GM18519 (cell line): Measurements from ENCODE around the gene PARD3B.

ENCODE experiments used
- ATAC-seq: cut with Tn5 transposase; IDR thresholded peaks from one replicate; pipeline ENCODE4 v1.9.1; 2021; ENCODE audit warnings: mild to moderate bottlenecking, moderate library complexity; ENCODE audit not compliant: unreplicated experiment, low FRiP score

Gene PARD3B

GRCh38 chr2:204914708-204915107 lies 369.4 kb downstream of the PARD3B start:
- ATAC-seq = no peak

DNA sequence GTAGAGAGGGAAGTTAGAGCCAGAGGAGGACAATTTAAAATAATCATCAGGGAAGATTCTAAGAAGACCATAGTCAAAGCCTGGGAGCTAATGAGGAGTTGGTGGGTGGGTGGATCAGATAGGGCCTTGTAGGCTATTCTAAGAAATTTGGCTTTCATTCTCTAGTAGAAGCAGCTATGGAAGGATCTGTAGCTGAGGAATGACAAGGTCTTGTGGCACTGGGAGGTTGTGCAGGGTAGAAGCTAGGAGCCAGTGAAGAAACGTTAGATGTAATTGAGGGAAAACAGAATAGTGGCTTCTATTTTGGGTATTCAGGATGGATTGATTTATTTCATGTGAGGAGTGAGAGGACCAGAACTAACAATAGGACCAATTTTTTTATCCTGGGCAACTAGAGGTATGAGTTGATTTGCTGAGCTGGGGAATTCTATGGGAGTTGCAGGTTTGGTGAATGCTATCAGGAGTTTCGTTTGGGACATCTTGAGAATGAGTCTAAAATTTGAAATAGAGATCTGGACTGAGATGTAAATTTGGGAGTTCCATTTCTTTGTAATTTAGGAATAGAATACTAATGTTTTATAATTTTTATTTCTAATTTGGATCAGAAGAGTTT lies 371.9 kb downstream of the PARD3B start:
- no peak for ATAC-seq

GRCh38 chr2:204920776-204921175 lies 375.5 kb downstream of the PARD3B start:
- no peak for ATAC-seq

DNA sequence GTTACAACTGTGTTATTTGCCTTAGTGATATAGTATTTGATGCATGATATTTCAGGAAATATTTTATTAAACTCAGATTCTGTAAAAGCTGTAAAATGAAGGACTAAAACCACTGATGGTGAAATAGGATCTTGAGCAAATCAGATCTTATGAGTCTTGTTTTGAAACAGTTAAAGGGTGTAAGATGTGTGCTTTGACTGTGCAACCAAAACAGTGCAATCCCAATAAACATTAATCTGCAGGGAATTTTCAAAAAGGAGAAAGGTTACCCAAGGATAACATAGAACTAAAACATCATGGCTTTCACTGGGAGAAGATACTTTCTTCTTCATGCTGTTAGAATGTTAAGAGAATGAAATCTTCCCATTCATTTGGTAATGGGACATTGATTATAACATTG lies 378.7 kb downstream of the PARD3B start:
- ATAC-seq = no peak

DNA sequence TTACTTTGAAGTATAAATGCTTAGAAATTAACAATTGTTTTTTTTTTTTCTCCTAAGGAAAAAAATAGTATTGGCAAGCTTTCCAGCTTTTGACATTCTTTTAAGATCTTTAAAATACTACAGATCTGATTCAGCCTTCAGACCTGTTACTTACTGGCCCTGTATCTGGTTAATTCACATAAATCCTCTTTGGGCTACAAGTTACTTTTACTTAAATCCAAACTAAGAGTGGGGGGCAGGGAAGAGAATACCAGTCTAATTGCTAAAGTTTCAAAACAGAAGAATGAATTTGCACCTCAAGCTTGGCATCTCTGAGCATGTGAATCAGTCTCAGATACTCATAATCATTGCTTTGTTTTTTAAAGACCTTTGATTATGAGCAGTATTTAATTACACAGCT lies 386.3 kb downstream of the PARD3B start:
- ATAC-seq = no peak

DNA sequence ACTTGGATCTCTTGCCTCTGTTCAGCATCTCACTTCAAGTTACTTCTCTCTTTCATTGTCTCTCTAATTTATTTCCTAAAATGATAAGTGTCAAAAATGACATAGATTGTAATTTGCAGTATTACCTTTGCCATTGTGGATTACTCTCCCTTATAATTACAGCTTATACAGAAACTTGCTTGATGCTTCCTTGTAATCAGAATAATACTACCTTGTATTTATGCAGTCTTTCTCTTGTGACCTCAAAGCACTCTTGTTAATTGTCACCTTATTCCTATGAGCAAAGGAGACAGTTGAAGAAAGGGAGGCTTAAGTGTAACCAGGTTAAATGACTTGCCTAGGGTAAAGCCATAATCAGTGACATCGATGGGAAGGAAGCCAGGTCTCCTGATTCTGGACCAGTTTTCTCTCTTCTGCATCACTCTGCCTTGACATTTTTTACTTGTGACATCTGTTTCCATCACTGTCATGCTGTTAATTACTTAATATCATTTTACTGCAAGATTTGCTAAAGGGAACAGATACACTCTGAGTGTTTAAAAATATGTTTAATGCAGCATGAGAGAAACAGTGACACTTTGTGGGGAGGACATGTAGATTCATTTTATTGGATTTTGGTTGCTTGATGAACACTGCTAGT lies 388.6 kb downstream of the PARD3B start:
- ATAC-seq = no peak

GRCh38 chr2:204944927-204945326 lies 399.7 kb downstream of the PARD3B start:
- ATAC-seq = no peak

DNA sequence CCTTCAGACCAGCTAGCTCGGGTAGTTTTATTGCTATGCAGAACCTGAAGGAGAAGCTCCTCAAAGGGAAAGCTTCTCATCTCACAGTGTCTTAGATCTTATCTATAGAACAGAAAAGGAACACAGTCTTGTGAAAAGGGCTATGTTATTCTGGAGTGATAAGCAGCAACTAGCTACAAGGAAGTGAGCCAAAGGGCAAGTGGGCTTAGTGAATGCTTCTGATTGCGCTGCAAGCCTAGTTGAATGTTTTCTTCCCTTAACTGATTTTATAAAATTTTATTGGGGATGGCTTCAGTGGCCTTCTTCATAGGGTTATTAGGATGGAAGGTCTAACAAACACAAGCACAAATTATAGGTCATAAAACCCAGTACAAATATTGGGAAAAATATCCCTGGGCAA lies 400.1 kb downstream of the PARD3B start:
- ATAC-seq = no peak

GRCh38 chr2:204946892-204947291 lies 401.6 kb downstream of the PARD3B start:
- ATAC-seq = no peak

DNA sequence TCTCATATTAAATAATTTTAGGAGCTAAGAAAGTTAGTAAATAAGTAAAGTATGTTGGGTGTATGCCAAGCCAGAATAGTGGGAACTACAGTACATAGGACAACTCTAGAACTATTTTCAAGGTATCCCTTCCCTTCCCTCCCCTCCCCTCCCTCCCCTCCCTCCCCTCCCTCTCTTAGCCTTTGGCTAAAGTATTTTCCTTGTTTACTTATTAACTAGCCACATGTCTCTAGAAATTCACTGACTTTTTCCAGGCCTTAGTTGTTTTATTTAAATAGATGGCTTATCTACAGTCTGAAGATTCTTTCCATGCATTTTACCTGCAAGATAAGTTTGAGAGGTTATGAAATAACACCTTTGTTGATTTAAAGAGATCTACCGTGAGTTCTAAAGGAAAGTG lies 402.1 kb downstream of the PARD3B start:
- no peak for ATAC-seq

DNA sequence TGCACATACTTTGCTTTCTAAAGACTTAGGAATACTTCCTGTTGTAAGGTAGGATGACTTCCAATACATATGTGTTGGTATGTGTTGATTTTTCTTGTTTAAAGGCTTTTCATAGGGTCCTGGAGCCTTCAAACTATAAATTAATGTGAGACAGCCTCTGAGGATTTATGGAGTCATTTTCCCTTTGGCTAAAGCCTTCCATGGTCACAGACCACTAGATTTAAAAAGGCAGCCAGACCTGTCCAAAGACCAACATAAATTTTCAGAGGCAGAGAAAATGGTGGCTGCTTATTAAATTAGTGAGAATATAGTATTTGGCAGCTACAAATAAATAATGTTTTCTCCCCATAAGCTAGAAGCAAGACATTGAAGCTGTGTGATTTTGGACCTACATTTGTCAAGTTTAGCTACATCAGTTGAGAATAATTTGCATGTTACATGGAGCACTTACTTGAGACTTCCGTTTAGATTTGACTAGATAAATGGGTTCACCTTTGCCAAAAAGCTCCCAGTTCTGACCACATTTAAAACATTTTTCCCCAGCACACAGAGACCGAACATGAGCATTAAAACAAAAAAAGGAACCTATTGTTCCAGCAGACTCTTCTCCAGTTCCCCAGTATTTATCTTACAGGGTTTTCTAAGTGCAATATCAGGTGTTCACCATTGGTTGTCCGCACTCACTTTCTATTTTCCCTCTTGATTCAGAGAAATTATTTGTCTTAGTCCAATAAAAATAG lies 402.9 kb downstream of the PARD3B start:
- no peak for ATAC-seq

GRCh38 chr2:204948822-204949221 lies 403.5 kb downstream of the PARD3B start:
- ATAC-seq = no peak

DNA sequence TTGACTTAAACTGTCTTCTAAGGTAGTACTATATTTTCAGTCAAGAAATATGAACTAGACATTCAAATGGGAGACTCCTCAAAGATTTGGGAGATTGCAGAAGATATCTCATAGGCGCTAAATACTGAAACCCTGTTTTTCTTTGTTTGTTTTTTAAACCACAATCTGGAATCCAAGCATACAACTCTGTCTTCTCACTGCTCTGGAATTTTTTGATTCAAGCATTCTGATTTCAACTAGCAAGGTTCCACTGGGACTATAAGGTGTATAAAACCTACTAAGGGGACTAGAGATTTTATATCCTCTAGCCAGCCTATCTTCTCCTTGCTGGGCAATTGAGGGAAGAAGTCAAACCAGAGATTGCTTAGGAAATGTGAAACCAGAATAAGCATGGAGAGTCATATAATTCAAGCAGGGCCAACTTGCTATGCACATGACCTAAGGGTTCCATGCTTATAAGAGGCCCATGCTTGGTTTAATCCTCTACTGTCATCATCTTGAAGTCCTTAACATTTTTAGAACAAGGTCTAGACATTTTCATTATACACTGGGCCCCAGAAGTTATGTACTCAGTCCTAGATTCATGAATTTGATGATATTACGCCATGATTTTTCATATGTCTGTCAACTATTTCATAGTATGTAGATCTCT lies 405.5 kb downstream of the PARD3B start:
- ATAC-seq = no peak

DNA sequence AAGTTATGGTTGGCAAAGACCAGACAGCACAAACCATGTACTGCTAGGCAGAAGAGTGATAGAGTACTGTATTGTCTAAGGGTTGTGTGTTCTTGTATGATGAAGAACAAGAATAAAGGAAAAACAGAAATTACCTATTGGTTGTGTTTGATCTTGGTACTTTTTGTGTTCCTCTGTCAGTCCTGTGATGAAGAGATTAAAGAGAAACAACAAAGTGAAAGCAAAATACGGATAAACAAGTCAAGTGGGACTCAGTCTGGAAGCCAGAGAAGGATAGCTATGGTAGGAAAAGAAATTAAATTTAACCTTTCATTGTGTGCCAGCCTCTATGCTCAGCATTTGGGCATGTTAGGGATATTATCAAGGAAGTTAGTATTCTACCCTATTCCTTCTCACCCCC lies 413.1 kb downstream of the PARD3B start:
- no peak for ATAC-seq

- no peak for ATAC-seq
These were observed 419.1 kb downstream of the PARD3B start for GRCh38 chr2:204964414-204964813.

- no peak for ATAC-seq
These were observed 421.0 kb downstream of the PARD3B start for GRCh38 chr2:204966245-204966644.

GRCh38 chr2:204967199-204967960 lies 422.1 kb downstream of the PARD3B start:
- no peak for ATAC-seq

DNA sequence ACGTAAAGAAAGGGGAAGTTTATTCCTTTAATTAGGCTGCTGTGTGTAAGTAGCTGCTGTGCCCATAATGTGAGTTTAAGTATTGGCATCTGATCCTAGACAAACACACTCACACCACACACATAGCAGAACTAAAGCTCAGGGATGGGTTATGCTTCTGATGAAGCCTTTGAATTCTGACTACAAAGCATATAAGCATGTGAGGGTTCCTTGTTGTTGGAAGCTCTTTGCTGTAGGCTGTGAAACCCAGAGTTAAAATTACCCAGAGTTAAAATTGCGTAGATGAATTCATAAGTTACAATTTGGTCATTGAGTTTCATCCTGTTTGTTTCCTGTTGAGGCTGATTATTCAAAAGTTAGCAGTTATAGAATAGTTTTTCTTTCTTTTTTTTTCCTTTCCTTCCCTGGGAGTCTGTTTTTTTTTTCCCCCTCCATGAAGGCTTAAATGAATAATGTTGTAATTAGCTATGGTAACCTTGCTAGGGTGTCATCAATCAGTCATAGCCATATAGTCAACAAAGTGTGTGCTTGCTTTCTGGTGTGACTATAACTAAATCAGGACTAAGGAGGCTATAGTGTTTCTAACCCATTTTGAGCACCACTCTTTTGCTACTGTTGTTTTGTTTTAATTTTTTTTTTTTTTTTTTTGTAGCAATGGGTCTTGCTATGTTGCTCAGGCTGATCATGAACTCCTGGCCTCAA lies 426.1 kb downstream of the PARD3B start:
- ATAC-seq = no peak

DNA sequence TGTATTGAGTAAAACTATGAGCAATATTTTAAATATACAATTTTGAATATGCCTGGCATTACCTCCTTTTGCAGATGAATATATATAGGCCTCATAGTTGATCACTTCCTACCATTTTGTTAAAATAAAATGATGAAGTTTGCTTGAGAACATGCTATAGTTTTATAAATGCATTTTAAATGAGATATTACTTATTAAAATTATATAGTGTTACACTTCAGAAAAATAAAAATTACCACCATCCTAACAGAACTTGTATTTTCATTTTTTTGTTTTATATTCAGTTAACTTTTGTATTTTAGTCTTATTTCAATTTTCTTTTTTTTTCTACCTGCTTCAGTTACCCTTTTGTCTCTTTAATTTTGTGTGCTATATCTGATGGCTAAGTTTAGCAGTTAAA lies 426.9 kb downstream of the PARD3B start:
- no peak for ATAC-seq
